ENCODE results near the gene THEMIS.
"Not testable (repeated sequence)": the region's sequence is repeated elsewhere in the genome, so short reads cannot be mapped to it uniquely, and the experiment has no call there.

Gene THEMIS

DNA sequence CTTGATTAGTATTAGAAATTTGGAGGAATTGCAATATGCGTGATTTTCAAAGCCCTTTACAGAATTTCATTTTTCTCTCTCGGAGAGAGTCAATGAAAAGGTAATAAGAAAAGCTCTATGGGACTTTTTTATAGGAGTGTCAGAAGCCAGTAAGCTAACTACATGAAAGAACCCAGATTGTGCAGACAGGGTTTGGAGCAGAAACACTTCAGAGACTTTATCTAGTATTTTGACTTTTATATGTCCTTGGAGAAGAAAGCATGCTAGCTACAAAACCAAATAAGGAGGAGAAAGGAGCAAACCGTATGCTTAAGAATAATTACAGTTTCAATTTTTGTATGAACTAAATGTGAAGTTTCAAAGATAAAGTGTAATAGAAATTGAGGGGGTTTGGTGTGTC, 182.2 kb downstream of the THEMIS start:
- no peak for DNase-seq (ENCODE audit: low spot score)

DNA sequence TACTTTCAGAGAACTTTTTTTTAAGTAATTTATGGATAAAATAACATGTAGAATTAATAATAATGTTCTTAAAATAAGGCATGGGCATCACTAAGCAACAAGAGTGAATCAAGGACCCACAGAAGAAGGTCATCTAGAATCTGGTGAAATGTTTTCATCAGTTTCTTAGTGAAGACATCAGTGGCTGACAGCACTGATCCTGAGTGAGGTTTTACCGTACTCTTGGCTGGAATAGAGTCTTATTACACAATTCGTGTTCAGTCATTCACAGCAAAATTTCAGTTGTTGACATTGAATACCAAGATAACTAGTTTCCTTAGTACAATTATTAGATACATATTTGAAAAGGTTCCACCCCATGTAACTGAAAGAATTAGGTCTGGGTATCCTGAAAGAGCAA, 183.5 kb downstream of the THEMIS start:
- no peak for DNase-seq (ENCODE audit: low spot score)

- no peak for DNase-seq (ENCODE audit: low spot score)
Observed at GRCh38 chr6:127716465-127716864, 184.4 kb downstream of the THEMIS start.

- no peak for DNase-seq (ENCODE audit: low spot score)
Observed at GRCh38 chr6:127710668-127711067, 190.2 kb downstream of the THEMIS start.

DNA sequence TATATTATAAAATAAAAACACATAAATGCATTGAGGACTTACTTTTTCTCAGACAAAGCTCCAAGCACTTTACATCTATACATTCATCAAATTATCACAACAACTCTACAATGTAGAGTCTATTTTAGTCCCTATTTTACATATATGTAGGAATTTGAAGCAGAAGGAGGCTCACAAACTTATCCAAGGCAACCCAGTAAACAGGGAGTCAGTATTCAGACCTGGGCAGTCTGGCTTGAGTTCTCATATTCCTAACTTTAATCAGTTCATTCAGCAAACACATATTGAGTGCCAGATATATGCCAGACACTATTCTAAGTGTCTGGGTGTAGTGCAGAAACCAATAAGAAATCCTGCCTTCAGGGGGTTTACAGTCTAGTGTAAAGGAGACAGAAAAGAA, 194.6 kb downstream of the THEMIS start:
- no peak for DNase-seq (ENCODE audit: low spot score)

DNA sequence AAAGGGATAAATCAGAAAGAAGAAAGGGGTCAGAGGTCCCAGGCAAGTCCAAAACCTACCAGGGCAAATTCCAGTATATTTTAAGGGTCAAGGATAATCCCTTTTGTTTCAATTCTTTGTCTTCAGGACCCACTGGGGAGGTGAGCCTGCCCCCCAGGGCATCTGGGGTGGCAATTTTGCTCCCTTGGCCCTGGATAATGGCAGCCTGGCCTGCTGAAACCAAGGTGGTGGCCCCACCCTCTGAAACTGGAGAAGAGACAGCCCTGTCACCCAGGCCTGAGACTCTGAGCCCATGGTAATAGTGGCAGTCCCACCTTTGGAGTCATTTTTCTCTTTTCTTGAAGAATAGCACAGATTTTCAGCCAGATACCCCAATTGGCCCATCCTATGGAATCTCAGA, 205.8 kb downstream of the THEMIS start:
- no peak for DNase-seq (ENCODE audit: low spot score)

GRCh38 chr6:127691146-127691545, 209.7 kb downstream of the THEMIS start:
- no peak for DNase-seq (ENCODE audit: low spot score)

DNA sequence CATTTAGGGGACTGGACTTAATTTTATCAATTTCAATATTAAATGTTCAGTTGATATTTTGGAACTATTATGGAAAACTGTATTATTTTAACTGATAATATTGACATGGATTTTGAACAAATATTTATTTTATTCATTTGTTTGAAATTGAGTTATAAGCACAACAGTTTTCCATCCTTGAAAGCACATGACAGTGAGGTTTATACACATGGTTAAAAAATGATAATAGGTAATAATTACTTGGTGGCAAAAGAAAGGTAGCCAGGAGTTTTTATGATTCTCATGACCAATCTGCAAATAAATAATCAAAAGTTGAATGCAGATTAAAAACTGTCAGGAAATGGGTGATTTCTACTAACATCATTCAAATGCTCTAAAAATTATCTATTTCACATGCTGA, 210.3 kb downstream of the THEMIS start:
- DNase-seq (ENCODE audit: low spot score): no peak

DNA sequence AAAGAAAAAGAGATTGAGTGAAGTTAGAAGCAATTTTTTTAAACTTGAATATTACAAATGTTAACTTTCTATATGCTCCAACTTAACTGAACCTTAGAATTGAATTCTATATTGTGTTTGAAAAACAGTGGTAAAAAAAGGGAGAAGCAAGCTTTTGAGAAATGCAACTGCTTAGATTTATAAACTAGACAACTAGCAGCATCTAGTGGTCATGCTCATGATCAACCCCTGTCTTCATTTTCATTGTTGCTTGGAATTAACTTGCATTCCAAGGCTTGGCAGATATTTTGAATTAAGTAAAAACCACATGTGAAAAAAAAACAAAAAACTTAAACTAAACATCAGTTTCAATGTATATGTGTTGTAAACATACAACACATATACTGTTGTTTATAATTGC, 210.8 kb downstream of the THEMIS start:
- peak; percentile 1 for DNase-seq (ENCODE audit: low spot score)

DNA sequence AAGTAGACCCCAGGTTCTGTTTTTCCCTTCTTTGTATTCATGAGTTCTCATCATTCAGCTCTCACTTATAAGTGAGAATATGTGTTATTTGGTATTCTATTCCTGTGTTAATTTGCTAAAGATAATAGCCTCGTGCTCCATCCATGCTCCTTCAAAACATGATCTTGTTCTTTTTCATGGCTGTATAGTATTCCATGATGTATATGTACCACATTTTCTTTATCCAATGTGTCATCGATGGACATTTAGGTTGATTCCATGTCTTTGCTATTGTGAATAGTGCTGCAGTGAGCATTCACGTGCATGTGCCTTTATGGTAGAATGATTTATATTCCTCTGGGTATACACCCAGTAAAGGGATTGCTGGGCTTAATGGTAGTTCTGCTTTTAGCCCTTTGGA, 213.4 kb downstream of the THEMIS start:
- not testable (repeated sequence) for DNase-seq (ENCODE audit: low spot score)

GRCh38 chr6:127686084-127686483, 214.8 kb downstream of the THEMIS start:
- DNase-seq (ENCODE audit: low spot score): no peak

- no peak for DNase-seq (ENCODE audit: low spot score)
Observed at GRCh38 chr6:127684501-127684900, 216.4 kb downstream of the THEMIS start.
